Keratinocyte (primary cell): ENCODE measurements around the gene RAB4B. TPM values are rescaled to one million over a fixed set of nuclear protein-coding genes. Genes with fewer than 3 reads are reported as not detected.
"Not testable (repeated sequence)": the region's sequence is repeated elsewhere in the genome, so short reads cannot be mapped to it uniquely, and the experiment has no call there.

Experiments
- DNase-seq: peaks from one replicate; pipeline ENCODE4 v3.0.0-alpha.2; 2011; ENCODE audit warnings: low read depth, missing footprints, low spot score
- FAIRE-seq: peaks from 2 replicates; lab custom pipeline; 2011; peaks lifted over from hg19 to GRCh38; lab: Jason Lieb, UNC
- H2AFZ ChIP-seq: 2 replicates; pipeline ENCODE4 v1.6.0; 2012; ENCODE audit warnings: low read length, control low read depth, inconsistent platforms; ENCODE audit not compliant: control insufficient read depth
- H3K27ac ChIP-seq: 2 replicates; pipeline ENCODE4 v1.5.1; 2011; ENCODE audit warnings: low read length; ENCODE audit not compliant: control insufficient read depth, insufficient read depth
- H3K27me3 ChIP-seq: 3 replicates; pipeline ENCODE4 v1.6.0; 2011; ENCODE audit warnings: low read length; ENCODE audit not compliant: control insufficient read depth, insufficient read depth; ENCODE audit errors: extremely low read depth
- H3K36me3 ChIP-seq, 2 experiments: 2 replicates in 1 of 2; 3 replicates in 1 of 2; pipeline ENCODE4 v1.5.1; 2011; ENCODE audit warnings: low read length in 2 of 2, mild to moderate bottlenecking in 1 of 2; ENCODE audit not compliant: control insufficient read depth in 2 of 2, insufficient read depth in 2 of 2; ENCODE audit errors: extremely low read depth in 1 of 2
- H3K4me1 ChIP-seq: 3 replicates; pipeline ENCODE4 v1.5.1; 2011; ENCODE audit warnings: low read length; ENCODE audit not compliant: control insufficient read depth, insufficient read depth; ENCODE audit errors: extremely low read depth
- H3K4me2 ChIP-seq: 3 replicates; pipeline ENCODE4 v1.6.0; 2011; ENCODE audit warnings: low read depth, low read length; ENCODE audit not compliant: control insufficient read depth, insufficient read depth; ENCODE audit errors: extremely low read depth
- H3K4me3 ChIP-seq, 3 experiments: fragments of 200-600 bp in 1 of 3; sonication (generic) in 1 of 3; 2 replicates in 2 of 3; 3 replicates in 1 of 3; pipeline ENCODE4 v1.5.1; 2011 to 2016; ENCODE audit warnings: low read length in 3 of 3, mild to moderate bottlenecking in 3 of 3, control low read depth in 2 of 3, inconsistent platforms in 1 of 3, low read depth in 1 of 3, mixed read lengths in 1 of 3, mixed run types in 1 of 3, moderate library complexity in 1 of 3; ENCODE audit not compliant: control insufficient read depth in 2 of 3, insufficient read depth in 2 of 3; ENCODE audit errors: extremely low read depth in 1 of 3
- H3K79me2 ChIP-seq: 2 replicates; pipeline ENCODE4 v1.6.0; 2012; ENCODE audit warnings: low read length; ENCODE audit not compliant: control insufficient read depth, insufficient read depth
- H3K9ac ChIP-seq: 3 replicates; pipeline ENCODE4 v1.6.0; 2011; ENCODE audit warnings: low read length; ENCODE audit not compliant: control insufficient read depth, insufficient read depth; ENCODE audit errors: extremely low read depth
- H3K9me1 ChIP-seq: 3 replicates; pipeline ENCODE4 v1.6.0; 2011; ENCODE audit warnings: low read length; ENCODE audit not compliant: control insufficient read depth, insufficient read depth; ENCODE audit errors: extremely low read depth
- H3K9me3 ChIP-seq: 2 replicates; pipeline ENCODE4 v1.5.1; 2012; ENCODE audit warnings: low read depth, low read length; ENCODE audit not compliant: control insufficient read depth
- H4K20me1 ChIP-seq: 3 replicates; pipeline ENCODE4 v1.6.0; 2011; ENCODE audit warnings: low read length; ENCODE audit not compliant: control insufficient read depth, insufficient read depth; ENCODE audit errors: extremely low read depth
- CTCF ChIP-seq, 3 experiments: IDR thresholded peaks in 1 of 3; conservative IDR thresholded peaks in 1 of 3; optimal IDR thresholded peaks in 1 of 3; 2 replicates in 2 of 3; 3 replicates in 1 of 3; pipeline versions ENCODE3 to v1.5.1; 2011; ENCODE audit warnings: low read length in 3 of 3, mild to moderate bottlenecking in 3 of 3, moderate library complexity in 2 of 3, control low read depth in 1 of 3, inconsistent platforms in 1 of 3; ENCODE audit not compliant: insufficient read depth in 2 of 3; ENCODE audit errors: extremely low read depth in 1 of 3
- EZH2 ChIP-seq: IDR thresholded peaks from one replicate; pipeline ENCODE4 v1.6.1; 2012; ENCODE audit warnings: inconsistent platforms, mild to moderate bottlenecking, low read length, moderate library complexity
- dilution Hi-C: fragments of 300-500 bp; cut with MboI; formaldehyde crosslinking; loops from one replicate; pipeline ENCODE4 v1.7.0; 2020; ENCODE audit warnings: low sequenced_read_pairs; ENCODE audit not compliant: extremely low pct_ligation_motif_present
- polyA plus RNA-seq, 5 experiments: library from polyadenylated mRNA; depleted of rRNA in 3 of 5; stranded (reverse) in 3 of 5; stranded (forward) in 1 of 5; unstranded in 1 of 5; fragments of >200 nt; gene quantifications; 1 replicate in 1 of 5; 2 replicates in 3 of 5; 3 replicates in 1 of 5; pipeline versions ENCODE4 v1.2.1 to v1.2.3, GENCODE V29; 2011 to 2012; ENCODE audit warnings: missing spikeins in 2 of 5, low read depth in 1 of 5, low replicate concordance in 1 of 5

RAB4B gene
- polyA plus RNA-seq, 1 donor (not counting 4 experiments of a cell fraction or from before 2014, with no cell fraction given): 15.0 TPM

GRCh38 chr19:40781140-40781539 is 3.1 kb downstream of the RAB4B start:
- no peak overlapping the region for H3K4me2 ChIP-seq
- FAIRE-seq (no peak), DNase-seq (no peak)
- peaks cover 12% of the 10 kb centered on the region for H3K4me1 ChIP-seq
- H3K9me3 ChIP-seq: no peaks in the 10 kb centered on the region
- H3K36me3 ChIP-seq: no peaks in the 10 kb centered on the region
- no peak overlapping the region for H3K27ac ChIP-seq
- no peak overlapping the region for H2AFZ ChIP-seq
- H3K4me3 ChIP-seq: no peak overlapping the region
- no peaks in the 10 kb centered on the region for H3K27me3 ChIP-seq
- H4K20me1 ChIP-seq: no peaks in the 10 kb centered on the region
- TF ChIP-seq CTCF (optimal IDR thresholded peaks at IDR 0.05 in 1 of 3, IDR thresholded peaks at IDR 0.05 in 1 of 3, conservative IDR thresholded peaks at IDR 0.05 in 1 of 3; ENCODE audit: extremely low read depth in 1 of 3, insufficient read depth in 2 of 3, low read length in 3 of 3) (no peak), EZH2 (no peak)
- no peaks in the 10 kb centered on the region for H3K9me1 ChIP-seq
- dilution Hi-C loops: no loop called here
- no peaks in the 10 kb centered on the region for H3K79me2 ChIP-seq
- no peak overlapping the region for H3K9ac ChIP-seq

- Histone ChIP-seq H3K9me1 (no peaks in the 10 kb centered on the region), H4K20me1 (no peaks in the 10 kb centered on the region), H3K4me2 (no peak overlapping the region), H3K27ac (no peak overlapping the region), H3K36me3 (peaks cover 2 to 3% of the 10 kb centered on the region in 2 experiments), H2AFZ (no peak overlapping the region), H3K27me3 (no peaks in the 10 kb centered on the region), H3K4me1 (peaks cover 5% of the 10 kb centered on the region), H3K9me3 (no peaks in the 10 kb centered on the region), H3K79me2 (no peaks in the 10 kb centered on the region), H3K9ac (no peak overlapping the region), H3K4me3 (no peak overlapping the region)
- dilution Hi-C loops: no loop called here
- TF ChIP-seq CTCF (optimal IDR thresholded peaks at IDR 0.05 in 1 of 3, IDR thresholded peaks at IDR 0.05 in 1 of 3, conservative IDR thresholded peaks at IDR 0.05 in 1 of 3; ENCODE audit: extremely low read depth in 1 of 3, insufficient read depth in 2 of 3, low read length in 3 of 3) (no peak), EZH2 (no peak)
- DNase-seq (no peak), FAIRE-seq (no peak)
Observed at GRCh38 chr19:40783711-40784110, 5.7 kb downstream of the RAB4B start.

- DNase-seq, H3K9me3 ChIP-seq, H3K27ac ChIP-seq, H3K36me3 ChIP-seq, H3K79me2 ChIP-seq, H3K4me2 ChIP-seq, H3K9ac ChIP-seq, H3K4me1 ChIP-seq, FAIRE-seq, H2AFZ ChIP-seq, dilution Hi-C loops, H3K9me1 ChIP-seq, H3K4me3 ChIP-seq, H4K20me1 ChIP-seq, H3K27me3 ChIP-seq: not testable (repeated sequence)
Observed at GRCh38 chr19:40784146-40784545, 6.1 kb downstream of the RAB4B start.
